Body of pancreas (tissue), 4 donors: Measurements from ENCODE around the gene AGBL3. TPM values are rescaled to one million over a fixed set of nuclear protein-coding genes. Genes with fewer than 3 reads are reported as not detected.
A peak's percentile ranks its signal among the peaks of the same experiment; 100 is the strongest.

Experiments used
- ATAC-seq: fragments of 150-250 bp; one replicate; pipeline ENCODE4 v1.9.1; 2016
- DNase-seq, 4 donors: peaks; one replicate each; pipeline ENCODE4 v3.0.0-alpha.2; 2019
- H3K27ac ChIP-seq, 4 donors: fragments of 200-600 bp; sonication (generic); 1 replicate in 3 of 4; 2 replicates in 1 of 4; pipeline versions ENCODE4 v1.5.1 to v1.6.1; 2016 to 2019; ENCODE audit warnings: mild to moderate bottlenecking in 1 of 4, mixed read lengths in 1 of 4, moderate library complexity in 1 of 4
- H3K27me3 ChIP-seq, 2 donors: fragments of 200-600 bp; sonication (generic); one replicate each; pipeline ENCODE4 v1.6.0; 2016; ENCODE audit warnings: mild to moderate bottlenecking in 1 of 2
- H3K36me3 ChIP-seq, 2 donors: fragments of 200-600 bp; sonication (generic); replicated peaks in 1 of 2; 2 replicates each; pipeline ENCODE4 v1.5.1; 2016; ENCODE audit warnings: low read depth in 2 of 2; ENCODE audit not compliant: insufficient read depth in 1 of 2
- H3K4me1 ChIP-seq: fragments of 200-600 bp; sonication (generic); one replicate; pipeline ENCODE4 v1.6.0; 2016
- H3K4me3 ChIP-seq, 2 donors: fragments of 200-600 bp; sonication (generic); 1 replicate in 1 of 2; 2 replicates in 1 of 2; pipeline ENCODE4 v1.5.1; 2016 to 2019
- H3K9me3 ChIP-seq, 3 donors: fragments of 200-600 bp; sonication (generic); 1 replicate in 2 of 3; 2 replicates in 1 of 3; pipeline ENCODE4 v1.5.1; 2016
- CTCF ChIP-seq, 7 experiments: fragments of 450-650 bp in 4 of 7; fragments of 200-600 bp in 3 of 7; sonication (generic) in 3 of 7; IDR thresholded peaks; one replicate each; pipeline ENCODE4 v1.5.1; 2016 to 2019; ENCODE audit warnings: antibody characterized with exemption in 7 of 7
- POLR2A ChIP-seq, 3 donors: fragments of 450-650 bp; IDR thresholded peaks; one replicate each; pipeline ENCODE4 v1.6.1; 2016; ENCODE audit warnings: antibody characterized with exemption in 3 of 3, mild to moderate bottlenecking in 2 of 3
- WGBS, 2 donors: methylation state at CpG; one replicate each; pipeline ENCODE4 v1.1.5; 2017; 5-methylcytosine and 5-hydroxymethylcytosine counted together
- intact Hi-C: fragments of 100-400 bp; cut with DNase I; formaldehyde crosslinking; loops from one replicate; pipeline ENCODE4 v1.15.1; 2023
- total RNA-seq, 2 donors: library from RNA; depleted of rRNA; stranded (reverse); fragments of >200 nt; gene quantifications; one replicate each; pipeline ENCODE4 v1.1.0, GENCODE V29; 2016

Gene AGBL3
- total RNA-seq, 2 donors from 2014 or later: 0.33 to 2.6 TPM

GRCh38 chr7:135178364-135178763 lies 192.1 kb downstream of the AGBL3 start:
- peaks cover 19% of the 10 kb centered on the region for H3K4me1 ChIP-seq
- H3K4me3 ChIP-seq: no peak overlapping the region
- TF ChIP-seq POLR2A (IDR thresholded peaks at IDR 0.05) (no peak), CTCF (IDR thresholded peaks at IDR 0.05) (no peak)
- ATAC-seq (no peak), DNase-seq (peak in 2 of 4 donors; percentile 6 to 22)
- H3K27ac ChIP-seq: peak overlapping the region in 1 of 4 donors; percentile 2
- peaks cover 0 to 19% (median 3%) of the 10 kb centered on the region in 3 donors for H3K9me3 ChIP-seq
- intact Hi-C loops: no loop called here
- H3K27me3 ChIP-seq: no peaks in the 10 kb centered on the region
- peaks cover 0 to 4% of the 10 kb centered on the region in 2 donors for H3K36me3 ChIP-seq
- 84 to 87% methylated on average over 13 of the region's 13 CpGs for whole genome bisulfite sequencing, 2 donors

- peak overlapping the region; percentile 19 to 52 (median 38) for H3K27ac ChIP-seq
- no peak overlapping the region for H3K4me3 ChIP-seq
- intact Hi-C loops: no loop called here
- peaks cover 0 to 12% of the 10 kb centered on the region in 2 donors for H3K36me3 ChIP-seq
- peak; percentile 63 for ATAC-seq
- H3K4me1 ChIP-seq: peaks cover 19% of the 10 kb centered on the region
- peaks cover 0 to 19% (median 3%) of the 10 kb centered on the region in 3 donors for H3K9me3 ChIP-seq
- peak; percentile 33 to 56 (median 48) for DNase-seq
- TF ChIP-seq CTCF (IDR thresholded peaks at IDR 0.05) (no peak), POLR2A (IDR thresholded peaks at IDR 0.05) (no peak)
- 23 to 30% methylated on average over 5 to 8 of the region's 8 CpGs for WGBS, 2 donors
- H3K27me3 ChIP-seq: no peaks in the 10 kb centered on the region
Observed at GRCh38 chr7:135179321-135179925, 193.1 kb downstream of the AGBL3 start.

- intact Hi-C loops: no loop called here
- Histone ChIP-seq H3K27me3 (no peaks in the 10 kb centered on the region), H3K27ac (peak overlapping the region in 3 of 4 donors; percentile 19 to 52 (median 41)), H3K36me3 (peaks cover 3 to 16% of the 10 kb centered on the region in 2 donors), H3K4me1 (peaks cover 19% of the 10 kb centered on the region), H3K4me3 (no peak overlapping the region), H3K9me3 (peaks cover 0 to 19% (median 3%) of the 10 kb centered on the region in 3 donors)
- TF ChIP-seq CTCF (IDR thresholded peaks at IDR 0.05) (no peak), POLR2A (IDR thresholded peaks at IDR 0.05) (no peak)
- DNase-seq: peak in 1 of 4 donors; percentile 10
- no peak for ATAC-seq
- 95 to 100% methylated on average over 2 to 5 of the region's 5 CpGs for WGBS, 2 donors
Observed at GRCh38 chr7:135180122-135180521, 193.8 kb downstream of the AGBL3 start.

- peaks cover 14 to 24% of the 10 kb centered on the region in 2 donors for H3K36me3 ChIP-seq
- intact Hi-C loops: no loop called here
- H3K27ac ChIP-seq: peak overlapping the region in 2 of 4 donors; percentile 13
- 46 to 51% methylated on average over 3 of the region's 3 CpGs for WGBS, 2 donors
- peaks cover 19% of the 10 kb centered on the region for H3K4me1 ChIP-seq
- ATAC-seq: no peak
- no peak for TF ChIP-seq POLR2A (IDR thresholded peaks at IDR 0.05)
- no peak for TF ChIP-seq CTCF (IDR thresholded peaks at IDR 0.05)
- no peak overlapping the region for H3K4me3 ChIP-seq
- no peaks in the 10 kb centered on the region for H3K27me3 ChIP-seq
- no peak for DNase-seq
- H3K9me3 ChIP-seq: peaks cover 0 to 19% (median 3%) of the 10 kb centered on the region in 3 donors
Observed at GRCh38 chr7:135181261-135181928, 195.1 kb downstream of the AGBL3 start.
